CD4-positive, alpha-beta T cell treated with Interleukin-17A for 4 hours (primary cell): Measurements from ENCODE around the gene ZCCHC24.
A peak's percentile ranks its signal among the peaks of the same experiment; 100 is the strongest.

Source experiments
- DNase-seq: peaks from one replicate; pipeline ENCODE4 v3.0.0-alpha.2; 2020; ENCODE audit warnings: mixed read lengths

The ZCCHC24 gene

GRCh38 chr10:79445977-79446757 lies 743 bp upstream of the ZCCHC24 start:
- DNase-seq = peak; percentile 52

- peak; percentile 59 for DNase-seq
Observed at GRCh38 chr10:79444199-79445119, 965 bp downstream of the ZCCHC24 start.

- no peak for DNase-seq
Observed at GRCh38 chr10:79443338-79444198, 1.9 kb downstream of the ZCCHC24 start.

- no peak for DNase-seq
Observed at GRCh38 chr10:79442171-79443040, 3.0 kb downstream of the ZCCHC24 start.

- no peak for DNase-seq
Observed at GRCh38 chr10:79441433-79441832, 4.0 kb downstream of the ZCCHC24 start.

- DNase-seq = no peak
Observed at GRCh38 chr10:79440281-79440680, 5.1 kb downstream of the ZCCHC24 start.

- no peak for DNase-seq
Observed at GRCh38 chr10:79438699-79439085, 6.7 kb downstream of the ZCCHC24 start.

GRCh38 chr10:79438021-79438698 lies 7.3 kb downstream of the ZCCHC24 start:
- no peak for DNase-seq

GRCh38 chr10:79437111-79437814 lies 8.2 kb downstream of the ZCCHC24 start:
- no peak for DNase-seq

- DNase-seq = no peak
Observed at GRCh38 chr10:79436850-79437103, 8.6 kb downstream of the ZCCHC24 start.

GRCh38 chr10:79436066-79436849 lies 9.2 kb downstream of the ZCCHC24 start:
- no peak for DNase-seq

GRCh38 chr10:79435271-79436065 lies 10.0 kb downstream of the ZCCHC24 start:
- no peak for DNase-seq

GRCh38 chr10:79434821-79435251 lies 10.6 kb downstream of the ZCCHC24 start:
- no peak for DNase-seq

GRCh38 chr10:79434223-79434687 lies 11.2 kb downstream of the ZCCHC24 start:
- no peak for DNase-seq

GRCh38 chr10:79433324-79434222 lies 11.9 kb downstream of the ZCCHC24 start:
- no peak for DNase-seq

GRCh38 chr10:79431891-79432831 lies 13.3 kb downstream of the ZCCHC24 start:
- DNase-seq = no peak

- no peak for DNase-seq
Observed at GRCh38 chr10:79431428-79431827, 14.0 kb downstream of the ZCCHC24 start.
